IMR-90 (cell line): ENCODE data around the gene B4GALNT2. TPM values are rescaled to one million over a fixed set of nuclear protein-coding genes. Genes with fewer than 3 reads are reported as not detected.

Source experiments
- ATAC-seq: fragments of 200-7000 bp; cut with Tn5 transposase; 2 replicates; pipeline ENCODE4 v1.9.1; 2020; ENCODE audit warnings: low read depth, mild to moderate bottlenecking, moderate library complexity
- BruUV-seq: library from RNA; stranded (reverse); fragments of 400-500 nt; replicated peaks from 2 replicates; lab custom pipeline; 2021; lab: Mats Ljungman, UMichigan
- CTCF ChIA-PET: fragments of 300-600 bp; formaldehyde crosslinking; extraction: SDS; loops from one replicate; lab custom pipeline; 2021; ENCODE audit warnings: antibody characterized with exemption; lab: Yijun Ruan, JAX
- POLR2A ChIA-PET: fragments of 300-600 bp; sonication (Branson Sonifier 250); formaldehyde crosslinking; loops from one replicate; lab custom pipeline; 2022; ENCODE audit warnings: antibody characterized with exemption; ENCODE audit not compliant: unreplicated experiment; lab: Charles Lee
- DNase-seq: peaks from one replicate; pipeline ENCODE4 v3.0.0; 2013
- H2AFZ ChIP-seq: replicated peaks from 2 replicates; pipeline ENCODE3; 2013; ENCODE audit warnings: low read length, mild to moderate bottlenecking; ENCODE audit not compliant: poor library complexity
- H2AK5ac ChIP-seq: 2 replicates; pipeline ENCODE4 v1.6.1; 2013; ENCODE audit warnings: low read depth, low read length, inconsistent platforms
- H2AK9ac ChIP-seq: replicated peaks from 2 replicates; pipeline ENCODE3; 2013; ENCODE audit warnings: mild to moderate bottlenecking, low read depth, low read length, moderate library complexity; ENCODE audit not compliant: poor library complexity
- H2BK120ac ChIP-seq: 2 replicates; pipeline ENCODE4 v1.6.1; 2013; ENCODE audit warnings: low read depth, low read length, inconsistent platforms
- H2BK15ac ChIP-seq: 3 replicates; pipeline ENCODE4 v1.6.1; 2013; ENCODE audit warnings: low read depth, low read length, inconsistent platforms
- H2BK20ac ChIP-seq: 2 replicates; pipeline ENCODE4 v1.6.1; 2013; ENCODE audit warnings: low read depth, mild to moderate bottlenecking, inconsistent platforms, low read length, moderate library complexity
- H2BK5ac ChIP-seq: 2 replicates; pipeline ENCODE4 v1.6.1; 2013; ENCODE audit warnings: mild to moderate bottlenecking, low read depth, low read length, inconsistent platforms; ENCODE audit not compliant: poor library complexity, severe bottlenecking
- H3K14ac ChIP-seq: replicated peaks from 2 replicates; pipeline ENCODE4 v1.6.1; 2013; ENCODE audit warnings: low read depth, low read length, inconsistent platforms
- H3K18ac ChIP-seq: 2 replicates; pipeline ENCODE4 v1.6.1; 2013; ENCODE audit warnings: low read depth, low read length, control low read depth
- H3K23ac ChIP-seq: 2 replicates; pipeline ENCODE4 v1.6.1; 2013; ENCODE audit warnings: low read depth, low read length, inconsistent platforms
- H3K27ac ChIP-seq: 2 replicates; pipeline ENCODE4 v1.5.1; 2013; ENCODE audit warnings: mild to moderate bottlenecking, control low read depth, low read length; ENCODE audit not compliant: insufficient read depth
- H3K27me3 ChIP-seq: 2 replicates; pipeline ENCODE4 v1.6.1; 2013; ENCODE audit warnings: low read length; ENCODE audit not compliant: control insufficient read depth, insufficient read depth
- H3K36me3 ChIP-seq: 2 replicates; pipeline ENCODE4 v1.6.1; 2013; ENCODE audit warnings: low read length, mixed read lengths; ENCODE audit not compliant: control insufficient read depth, insufficient read depth
- H3K4ac ChIP-seq: 2 replicates; pipeline ENCODE4 v1.6.1; 2013; ENCODE audit warnings: low read depth, low read length, inconsistent platforms
- H3K4me1 ChIP-seq: 2 replicates; pipeline ENCODE4 v1.6.1; 2013; ENCODE audit warnings: low read length, mixed read lengths; ENCODE audit not compliant: control insufficient read depth, insufficient read depth
- H3K4me2 ChIP-seq: 2 replicates; pipeline ENCODE4 v1.6.1; 2013; ENCODE audit warnings: low read depth, mild to moderate bottlenecking, control low read depth, low read length, moderate library complexity
- H3K4me3 ChIP-seq: 2 replicates; pipeline ENCODE4 v1.5.1; 2013; ENCODE audit warnings: low read depth, mild to moderate bottlenecking, control low read depth, low read length, moderate library complexity; ENCODE audit not compliant: insufficient read depth
- H3K56ac ChIP-seq: 2 replicates; pipeline ENCODE4 v1.6.1; 2013; ENCODE audit warnings: low read length, inconsistent platforms; ENCODE audit not compliant: insufficient read depth; ENCODE audit errors: extremely low read depth
- H3K79me1 ChIP-seq, 2 experiments: 2 replicates each; pipeline ENCODE4 v1.6.1; 2013; ENCODE audit warnings: low read length in 2 of 2, inconsistent platforms in 1 of 2, low read depth in 1 of 2
- H3K9ac ChIP-seq: 2 replicates; pipeline ENCODE4 v1.6.1; 2013; ENCODE audit warnings: low read depth, low read length, control low read depth
- H3K9me1 ChIP-seq: 2 replicates; pipeline ENCODE4 v1.6.1; 2013; ENCODE audit warnings: low read length, inconsistent platforms; ENCODE audit not compliant: insufficient read depth
- H3K9me3 ChIP-seq: 2 replicates; pipeline ENCODE4 v1.6.1; 2013; ENCODE audit warnings: low read length; ENCODE audit not compliant: control insufficient read depth, insufficient read depth
- H4K20me1 ChIP-seq: 2 replicates; pipeline ENCODE4 v1.6.1; 2013; ENCODE audit warnings: low read length, inconsistent platforms; ENCODE audit not compliant: insufficient read depth
- H4K5ac ChIP-seq: 2 replicates; pipeline ENCODE4 v1.6.1; 2013; ENCODE audit warnings: mild to moderate bottlenecking, low read depth, low read length, control low read depth
- H4K8ac ChIP-seq, 2 experiments: 2 replicates each; pipeline ENCODE4 v1.6.1; 2013; ENCODE audit warnings: low read depth in 2 of 2, low read length in 2 of 2, control low read depth in 1 of 2, inconsistent platforms in 1 of 2
- H4K91ac ChIP-seq: 2 replicates; pipeline ENCODE4 v1.6.1; 2013; ENCODE audit warnings: low read depth, low read length, inconsistent platforms; ENCODE audit not compliant: insufficient read depth
- BHLHE40 ChIP-seq: fragments of 150-350 bp; IDR thresholded peaks from 2 replicates; pipeline ENCODE4 v1.6.1; 2016; ENCODE audit warnings: mild to moderate bottlenecking, low read depth, low read length
- CTCF ChIP-seq: conservative IDR thresholded peaks from 2 replicates; pipeline ENCODE4 v1.5.1; 2012; ENCODE audit warnings: mild to moderate bottlenecking, low read depth, low read length, improper control_type of control experiment
- MAFK ChIP-seq: IDR thresholded peaks from 2 replicates; pipeline ENCODE4 v1.6.1; 2012; ENCODE audit warnings: low read depth, low read length, improper control_type of control experiment
- RAD21 ChIP-seq: IDR thresholded peaks from 2 replicates; pipeline ENCODE4 v1.6.1; 2012; ENCODE audit warnings: low read length, improper control_type of control experiment
- RFX5 ChIP-seq: IDR thresholded peaks from 2 replicates; pipeline ENCODE4 v1.8.0; 2012; ENCODE audit warnings: low read depth, mild to moderate bottlenecking, low read length, moderate library complexity
- SMC3 ChIP-seq: fragments of 150-350 bp; IDR thresholded peaks from 2 replicates; pipeline ENCODE4 v1.6.1; 2016; ENCODE audit warnings: low read depth, mild to moderate bottlenecking, antibody characterized with exemption, low read length, moderate library complexity
- WGBS, 2 experiments: methylation state at CpG; one replicate each; pipeline versions ENCODE4 v1.1.5 to v1.1.7; 2013; ENCODE audit warnings: missing lambda C conversion rate in 2 of 2; ENCODE audit not compliant: insufficient read length in 1 of 2; ENCODE audit errors: extremely low coverage in 2 of 2; 5-methylcytosine and 5-hydroxymethylcytosine counted together
- dilution Hi-C: fragments of 300-500 bp; cut with HindIII; formaldehyde crosslinking; loops from one replicate; pipeline ENCODE4 v1.14.3; 2018; ENCODE audit warnings: low sequenced_read_pairs; ENCODE audit not compliant: unreplicated experiment
- in situ Hi-C: fragments of 300-500 bp; cut with MboI; formaldehyde crosslinking; loops from 3 replicates; pipeline ENCODE4 v1.14.3; 2019; ENCODE audit warnings: low sequenced_read_pairs, inconsistent platforms, mixed read lengths
- intact Hi-C: fragments of 100-400 bp; cut with micrococcal nuclease; formaldehyde crosslinking; loops from 2 replicates; pipeline ENCODE4 v1.10.0; 2022
- polyA plus RNA-seq, 3 experiments: library from polyadenylated mRNA; depleted of rRNA; stranded (reverse); fragments of >200 nt; gene quantifications; 2 replicates each; pipeline ENCODE4 v1.2.3, GENCODE V29; 2012; ENCODE audit warnings: low replicate concordance in 1 of 3
- total RNA-seq: library from RNA; depleted of rRNA; stranded (reverse); fragments of >200 nt; gene quantifications from 2 replicates; pipeline ENCODE4 v1.2.3, GENCODE V29; 2012
- TF ChIP-seq, protein P1 (sequence below): fragments of 150-350 bp; IDR thresholded peaks from 2 replicates; pipeline ENCODE4 v1.6.1; 2016; ENCODE audit warnings: low read depth, mild to moderate bottlenecking, low read length, moderate library complexity, borderline replicate concordance

The B4GALNT2 gene
- total and polyA plus RNA-seq, 2 of the 4 experiments (the other 2 are of a cell fraction): not detected

GRCh38 chr17:49180303-49180702 lies 47.7 kb downstream of the B4GALNT2 start:
- Histone ChIP-seq H2AK9ac (no peak overlapping the region), H3K4me2 (no peak overlapping the region), H3K4ac (no peak overlapping the region), H2AFZ (no peak overlapping the region), H2BK20ac (no peak overlapping the region), H3K9me1 (no peaks in the 10 kb centered on the region; the same call in 1 of the 2 replicates), H2BK5ac (no peak overlapping the region), H3K79me1 (no peaks in the 10 kb centered on the region), H4K20me1 (no peaks in the 10 kb centered on the region), H3K4me1 (no peaks in the 10 kb centered on the region), H3K23ac (no peak overlapping the region), H3K14ac (no peak overlapping the region), H2BK120ac (no peak overlapping the region), H4K8ac (no peak overlapping the region), H4K91ac (no peak overlapping the region), H4K5ac (no peak overlapping the region), H3K36me3 (no peaks in the 10 kb centered on the region), H2AK5ac (no peak overlapping the region), H3K18ac (no peak overlapping the region), H2BK15ac (no peak overlapping the region), H3K56ac (no peak overlapping the region), H3K9me3 (peaks cover 30% of the 10 kb centered on the region), H3K27ac (no peak overlapping the region), H3K9ac (no peak overlapping the region), H3K27me3 (peaks cover 2% of the 10 kb centered on the region), H3K4me3 (no peak overlapping the region)
- WGBS, 2 experiments: no CpG with 5 or more reads among the region's 5 CpGs
- POLR2A ChIA-PET: interaction anchor here (0.5 kb wide), 1 partner anchor 69 kb away, joined by 4 read pairs; no protein-coding TSS in a partner anchor
- CTCF ChIA-PET: interaction anchor here (0.6 to 2.3 kb wide), 8 partner anchors 9 to 48 kb away, joined by 3 to 12 read pairs (median 4); no protein-coding TSS in a partner anchor
- intact Hi-C loops: loop anchor here (1.0 to 10.0 kb wide), 2 partner anchors 47 to 116 kb away; no protein-coding TSS in a partner anchor
- in situ Hi-C loops: no loop called here
- DNase-seq (peak; percentile 36), ATAC-seq (peak; percentile 85)
- dilution Hi-C loops: no loop called here
- no TSS peak for BruUV-seq
- TF ChIP-seq, protein P1, sequence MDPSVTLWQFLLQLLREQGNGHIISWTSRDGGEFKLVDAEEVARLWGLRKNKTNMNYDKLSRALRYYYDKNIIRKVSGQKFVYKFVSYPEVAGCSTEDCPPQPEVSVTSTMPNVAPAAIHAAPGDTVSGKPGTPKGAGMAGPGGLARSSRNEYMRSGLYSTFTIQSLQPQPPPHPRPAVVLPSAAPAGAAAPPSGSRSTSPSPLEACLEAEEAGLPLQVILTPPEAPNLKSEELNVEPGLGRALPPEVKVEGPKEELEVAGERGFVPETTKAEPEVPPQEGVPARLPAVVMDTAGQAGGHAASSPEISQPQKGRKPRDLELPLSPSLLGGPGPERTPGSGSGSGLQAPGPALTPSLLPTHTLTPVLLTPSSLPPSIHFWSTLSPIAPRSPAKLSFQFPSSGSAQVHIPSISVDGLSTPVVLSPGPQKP: no peak
- TF ChIP-seq MAFK: no peak
- TF ChIP-seq BHLHE40: no peak
- peak; percentile 75 for TF ChIP-seq RAD21
- peak; percentile 81 for TF ChIP-seq CTCF
- no peak for TF ChIP-seq RFX5
- TF ChIP-seq SMC3: peak; percentile 69
